Measurements from ENCODE around the gene MAD2L1.
A peak's percentile ranks its signal among the peaks of the same experiment; 100 is the strongest.
"Not testable (repeated sequence)": the region's sequence is repeated elsewhere in the genome, so short reads cannot be mapped to it uniquely, and the experiment has no call there.

The MAD2L1 gene

GRCh38 chr4:120066517-120067340 is at the start of gene MAD2L1:
TSS of gene MAD2L1 (minus strand) at chr4:120066848. CDS start at chr4:120066734, 114 bp downstream.
- DNase-seq, result peak; percentile 99

- no peak for DNase-seq
Measured at GRCh38 chr4:120111745-120112144, 45.1 kb upstream of the MAD2L1 start.

- no peak for DNase-seq
Measured at GRCh38 chr4:120109406-120109805, 42.8 kb upstream of the MAD2L1 start.

- no peak for DNase-seq
Measured at GRCh38 chr4:120105472-120105871, 38.8 kb upstream of the MAD2L1 start.

- DNase-seq, result no peak
Measured at GRCh38 chr4:120096508-120097297, 30.1 kb upstream of the MAD2L1 start.

GRCh38 chr4:120088507-120088906 is 21.9 kb upstream of the MAD2L1 start:
- DNase-seq, result no peak

- not testable (repeated sequence) for DNase-seq
Measured at GRCh38 chr4:120088066-120088465, 21.4 kb upstream of the MAD2L1 start.

GRCh38 chr4:120085705-120086104 is 19.1 kb upstream of the MAD2L1 start:
- no peak for DNase-seq

- DNase-seq, result no peak
Measured at GRCh38 chr4:120084327-120084726, 17.7 kb upstream of the MAD2L1 start.

GRCh38 chr4:120083152-120083551 is 16.5 kb upstream of the MAD2L1 start:
- no peak for DNase-seq

GRCh38 chr4:120082251-120082650 is 15.6 kb upstream of the MAD2L1 start:
- no peak for DNase-seq

GRCh38 chr4:120081726-120082125 is 15.1 kb upstream of the MAD2L1 start:
- no peak for DNase-seq

- DNase-seq, result no peak
Measured at GRCh38 chr4:120080533-120080932, 13.9 kb upstream of the MAD2L1 start.

GRCh38 chr4:120079839-120080520 is 13.3 kb upstream of the MAD2L1 start:
- no peak for DNase-seq

- DNase-seq, result no peak
Measured at GRCh38 chr4:120078216-120078615, 11.6 kb upstream of the MAD2L1 start.

- no peak for DNase-seq
Measured at GRCh38 chr4:120071192-120071795, 4.6 kb upstream of the MAD2L1 start.

- DNase-seq, result no peak
Measured at GRCh38 chr4:120070196-120070595, 3.5 kb upstream of the MAD2L1 start.

GRCh38 chr4:120065974-120066516 is 603 bp downstream of the MAD2L1 start:
- DNase-seq, result no peak

GRCh38 chr4:120064887-120065286 is 1.8 kb downstream of the MAD2L1 start:
- DNase-seq, result no peak

- DNase-seq, result not testable (repeated sequence)
Measured at GRCh38 chr4:120063711-120064110, 2.9 kb downstream of the MAD2L1 start.

- no peak for DNase-seq
Measured at GRCh38 chr4:120062663-120063195, 3.9 kb downstream of the MAD2L1 start.

GRCh38 chr4:120059036-120059435 is 7.6 kb downstream of the MAD2L1 start:
- DNase-seq, result no peak
